ENCODE measurements around the gene WDR86. TPM values are rescaled to one million over a fixed set of nuclear protein-coding genes. Genes with fewer than 3 reads are reported as not detected.

Gene WDR86
- polyA plus RNA-seq, 6 donors from 2014 or later = 1.4 to 3.5 (median 1.9) TPM

DNA sequence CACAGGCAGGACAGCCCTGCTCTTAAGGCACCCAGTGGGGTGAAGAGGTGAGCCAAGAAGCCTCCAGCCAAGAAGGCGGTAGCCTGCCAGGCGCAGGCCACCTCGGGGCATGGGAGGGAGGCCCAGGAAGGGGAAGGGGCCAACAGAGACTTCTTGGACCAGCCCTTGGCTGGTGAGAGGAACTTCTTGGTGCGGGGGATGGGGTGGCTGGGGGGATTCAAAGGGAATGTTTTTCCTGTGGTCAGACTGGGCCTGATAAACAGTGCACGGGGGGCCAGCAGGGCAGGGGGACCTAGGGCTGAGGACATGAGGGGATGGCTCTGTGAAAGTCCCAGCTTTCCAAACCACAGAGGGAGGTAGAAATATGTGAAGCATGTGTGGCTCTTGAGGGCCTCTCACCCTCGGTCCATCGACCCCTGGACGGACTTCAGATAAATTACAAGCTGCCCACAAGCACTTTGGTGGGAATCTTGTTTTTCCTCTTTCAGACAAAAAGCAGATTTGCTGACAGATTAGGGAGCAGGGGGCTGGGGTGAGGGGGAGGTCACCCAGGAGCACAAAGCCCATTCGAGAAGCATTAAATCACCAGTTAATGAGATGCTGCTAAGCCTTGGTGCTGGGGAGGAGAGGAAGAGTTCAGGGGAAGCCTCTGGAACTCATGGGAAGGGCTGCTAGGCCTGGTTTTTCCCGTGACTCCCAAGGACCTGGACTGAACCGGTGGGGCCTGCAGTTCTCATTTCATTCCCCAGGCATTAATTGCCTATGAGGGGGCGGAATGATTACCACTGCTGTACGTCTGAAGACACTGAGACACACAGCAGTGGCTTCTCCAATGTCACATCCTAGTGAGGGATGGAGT, 18.8 kb upstream of the WDR86 start:
- H3K9me3 Mint-ChIP-seq = no peaks in the 10 kb centered on the region
- peaks cover 15 to 23% (median 15%) of the 10 kb centered on the region in 3 donors for H3K4me1 Mint-ChIP-seq
- H3K27me3 Mint-ChIP-seq = peaks cover 9 to 17% (median 16%) of the 10 kb centered on the region in 3 donors
- no peaks in the 10 kb centered on the region for H3K36me3 Mint-ChIP-seq
- peak overlapping the region in 3 of 6 donors; percentile 23 to 82 (median 34) for H3K27ac Mint-ChIP-seq
- ATAC-seq (ENCODE audit: low read depth in 2 of 2) (no peak), DNase-seq (no peak)
- no peak overlapping the region for H3K4me3 Mint-ChIP-seq

DNA sequence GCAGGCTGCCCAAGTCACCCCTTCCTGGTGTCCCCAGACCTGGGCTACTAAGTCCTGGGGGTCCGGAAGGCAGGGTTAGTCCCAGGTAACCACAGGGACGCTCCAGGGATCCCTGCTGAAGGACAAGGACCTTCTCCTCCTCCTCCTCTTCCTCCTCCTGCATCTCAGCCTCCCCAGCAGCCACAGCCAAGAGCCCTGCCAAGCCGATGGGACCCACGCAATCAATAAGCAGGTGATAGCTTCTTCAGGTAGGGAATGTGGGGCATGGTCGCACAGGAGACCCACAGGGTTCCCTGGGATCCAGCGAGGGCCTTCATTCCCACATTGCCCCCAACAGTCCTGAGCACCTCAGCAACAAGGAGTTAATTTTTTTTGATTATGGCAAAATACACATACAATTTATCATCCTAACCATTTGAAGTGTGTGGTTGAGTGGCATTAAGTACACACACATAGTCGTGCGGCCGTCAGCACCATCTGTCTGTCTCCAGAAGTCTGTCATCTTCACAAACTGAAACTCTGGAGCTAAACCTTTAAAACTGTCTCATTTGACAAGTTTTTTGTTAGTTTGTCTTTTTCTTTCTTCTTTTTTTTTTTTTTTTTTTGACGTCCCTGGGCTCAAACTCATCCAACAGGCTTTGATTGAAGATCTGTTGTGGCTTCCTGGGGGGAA, 18.0 kb upstream of the WDR86 start:
- no peak overlapping the region for H3K4me3 Mint-ChIP-seq
- DNase-seq = no peak
- ATAC-seq (ENCODE audit: low read depth in 2 of 2) = no peak
- peaks cover 13 to 22% (median 16%) of the 10 kb centered on the region in 3 donors for H3K27me3 Mint-ChIP-seq
- peak overlapping the region in 2 of 6 donors; percentile 39 to 56 for H3K27ac Mint-ChIP-seq
- peaks cover 9 to 18% (median 11%) of the 10 kb centered on the region in 3 donors for H3K4me1 Mint-ChIP-seq
- H3K9me3 Mint-ChIP-seq = peaks cover 0 to 2% (median 0%) of the 10 kb centered on the region in 7 donors
- H3K36me3 Mint-ChIP-seq = no peaks in the 10 kb centered on the region

- no peak for DNase-seq
- peaks cover 0 to 6% (median 2%) of the 10 kb centered on the region in 7 donors for H3K9me3 Mint-ChIP-seq
- H3K27ac Mint-ChIP-seq = no peak overlapping the region
- no peak overlapping the region for H3K4me3 Mint-ChIP-seq
- ATAC-seq (ENCODE audit: low read depth in 2 of 2) = no peak
- peaks cover 6 to 14% (median 9%) of the 10 kb centered on the region in 3 donors for H3K4me1 Mint-ChIP-seq
- H3K36me3 Mint-ChIP-seq = peaks cover 0 to 6% of the 10 kb centered on the region in 2 donors
- peaks cover 20 to 23% (median 21%) of the 10 kb centered on the region in 3 donors for H3K27me3 Mint-ChIP-seq
Measured at GRCh38 chr7:151426904-151427704, 17.3 kb upstream of the WDR86 start.

- H3K27ac Mint-ChIP-seq = no peak overlapping the region
- peaks cover 6 to 14% (median 9%) of the 10 kb centered on the region in 3 donors for H3K4me1 Mint-ChIP-seq
Measured at GRCh38 chr7:151426441-151426903, 16.6 kb upstream of the WDR86 start.

DNA sequence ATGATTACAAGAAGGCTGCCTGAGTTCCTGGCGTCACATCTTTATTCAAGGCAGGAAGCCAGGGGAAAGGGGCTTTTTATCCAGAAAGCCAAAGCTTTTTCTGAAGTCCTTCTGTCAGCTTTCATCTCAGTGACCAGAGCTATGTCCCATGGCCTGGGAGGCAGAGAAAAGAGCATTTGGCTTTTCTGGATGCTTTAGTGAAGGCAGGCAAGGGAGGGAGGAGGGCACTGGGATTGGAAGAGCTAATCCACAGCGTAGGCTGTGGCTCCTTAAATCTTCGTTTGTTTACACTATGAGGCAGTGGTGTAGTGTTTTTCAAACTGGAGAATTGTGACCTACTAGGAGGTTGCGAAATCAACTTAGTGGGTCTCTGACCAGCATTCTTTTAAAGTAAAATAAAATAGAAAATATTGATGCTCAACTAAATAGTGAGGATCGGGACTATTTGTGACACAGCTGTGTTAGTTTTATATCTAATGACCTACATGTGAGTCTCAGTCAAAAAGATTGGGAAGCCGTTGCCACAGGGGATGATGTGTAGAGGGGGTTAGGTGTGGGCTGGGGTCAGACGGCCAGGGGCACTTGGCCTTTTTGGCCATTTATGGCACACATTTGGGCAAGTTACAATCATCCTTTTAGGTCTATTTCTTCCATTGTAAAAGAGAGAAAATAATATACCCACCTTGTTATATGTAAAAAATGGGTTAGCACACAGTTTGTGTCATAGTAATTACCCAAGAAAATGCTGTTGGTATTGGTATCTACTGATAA, 16.0 kb upstream of the WDR86 start:
- Mint-ChIP-seq H3K36me3 (peaks cover 0 to 16% of the 10 kb centered on the region in 2 donors), H3K9me3 (peaks cover 6 to 13% (median 8%) of the 10 kb centered on the region in 7 donors), H3K27ac (no peak overlapping the region), H3K4me3 (no peak overlapping the region), H3K27me3 (peaks cover 29 to 33% (median 32%) of the 10 kb centered on the region in 3 donors), H3K4me1 (peaks cover 6 to 14% (median 9%) of the 10 kb centered on the region in 3 donors)
- DNase-seq (no peak), ATAC-seq (ENCODE audit: low read depth in 2 of 2) (no peak)

More at GRCh38 chr7:151426441-151426903, 16.6 kb upstream of the WDR86 start:
- peaks cover 26 to 29% (median 27%) of the 10 kb centered on the region in 3 donors for H3K27me3 Mint-ChIP-seq
- DNase-seq (no peak), ATAC-seq (ENCODE audit: low read depth in 2 of 2) (no peak)
- no peak overlapping the region for H3K4me3 Mint-ChIP-seq
- peaks cover 2 to 12% (median 8%) of the 10 kb centered on the region in 7 donors for H3K9me3 Mint-ChIP-seq
- H3K36me3 Mint-ChIP-seq = peaks cover 0 to 12% of the 10 kb centered on the region in 2 donors

DNA sequence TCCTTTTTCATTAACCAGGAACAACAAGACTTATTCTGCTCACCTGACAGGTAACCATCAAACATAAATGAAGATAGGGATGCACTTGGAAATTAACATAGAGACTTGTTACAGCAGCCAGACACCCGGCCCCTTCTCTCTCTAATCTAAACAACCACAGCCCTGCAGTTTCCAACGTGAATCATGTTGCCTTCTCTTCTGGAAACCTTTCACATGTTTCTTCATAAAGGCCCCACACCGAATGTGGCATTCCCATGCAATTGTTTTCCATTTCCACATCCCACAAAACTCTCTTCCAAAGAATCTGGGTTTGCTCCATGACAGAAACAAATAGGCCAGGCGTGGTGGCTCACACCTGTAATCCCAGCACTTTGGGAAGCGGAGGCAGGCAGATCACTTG, 15.0 kb upstream of the WDR86 start:
- H3K4me3 Mint-ChIP-seq = no peak overlapping the region
- peaks cover 0 to 23% of the 10 kb centered on the region in 2 donors for H3K36me3 Mint-ChIP-seq
- peaks cover 31 to 41% (median 40%) of the 10 kb centered on the region in 3 donors for H3K27me3 Mint-ChIP-seq
- H3K9me3 Mint-ChIP-seq = peaks cover 7 to 23% (median 14%) of the 10 kb centered on the region in 7 donors
- H3K4me1 Mint-ChIP-seq = peaks cover 3 to 8% (median 5%) of the 10 kb centered on the region in 3 donors
- DNase-seq (no peak), ATAC-seq (ENCODE audit: low read depth in 2 of 2) (no peak)
- H3K27ac Mint-ChIP-seq = peak overlapping the region in 1 of 6 donors; percentile 33

GRCh38 chr7:151423936-151424335, 14.1 kb upstream of the WDR86 start:
- H3K9me3 Mint-ChIP-seq = peaks cover 7 to 27% (median 15%) of the 10 kb centered on the region in 7 donors
- DNase-seq (no peak), ATAC-seq (ENCODE audit: low read depth in 2 of 2) (no peak)
- peaks cover 0 to 23% of the 10 kb centered on the region in 2 donors for H3K36me3 Mint-ChIP-seq
- no peak overlapping the region for H3K4me3 Mint-ChIP-seq
- H3K4me1 Mint-ChIP-seq = no peaks in the 10 kb centered on the region
- no peak overlapping the region for H3K27ac Mint-ChIP-seq
- H3K27me3 Mint-ChIP-seq = peaks cover 29 to 41% (median 40%) of the 10 kb centered on the region in 3 donors

- peaks cover 29 to 42% (median 38%) of the 10 kb centered on the region in 3 donors for H3K27me3 Mint-ChIP-seq
- H3K36me3 Mint-ChIP-seq = peaks cover 0 to 26% of the 10 kb centered on the region in 2 donors
- peaks cover 7 to 29% (median 18%) of the 10 kb centered on the region in 7 donors for H3K9me3 Mint-ChIP-seq
- H3K27ac Mint-ChIP-seq = no peak overlapping the region
- H3K4me3 Mint-ChIP-seq = no peak overlapping the region
- ATAC-seq (ENCODE audit: low read depth in 2 of 2) = no peak
- DNase-seq = no peak
- H3K4me1 Mint-ChIP-seq = no peaks in the 10 kb centered on the region
Measured at GRCh38 chr7:151423226-151423625, 13.4 kb upstream of the WDR86 start.

DNA sequence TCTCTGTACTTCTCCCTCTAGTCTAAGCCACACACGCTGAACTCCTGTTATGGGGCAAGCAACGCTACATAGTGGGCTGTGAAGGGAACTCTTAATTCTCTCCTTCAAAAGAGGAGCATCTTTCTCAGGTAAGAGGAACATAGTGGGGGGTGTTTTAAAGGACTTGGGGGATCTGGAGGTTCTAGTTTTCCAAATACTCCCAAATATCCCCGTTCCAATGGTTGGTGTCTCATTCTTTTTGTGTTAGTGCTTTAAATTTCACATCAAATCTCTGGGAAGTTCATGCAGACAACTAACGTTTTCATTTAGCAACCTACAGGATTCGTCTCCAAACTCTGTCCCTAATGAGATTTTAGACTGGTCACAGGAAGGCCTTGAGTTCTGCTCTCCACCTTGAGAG, 12.4 kb upstream of the WDR86 start:
- Mint-ChIP-seq H3K9me3 (peaks cover 7 to 39% (median 22%) of the 10 kb centered on the region in 7 donors), H3K4me3 (peak overlapping the region in 1 of 8 donors; percentile 25), H3K27me3 (peaks cover 29 to 43% (median 36%) of the 10 kb centered on the region in 3 donors), H3K36me3 (peaks cover 0 to 31% of the 10 kb centered on the region in 2 donors), H3K27ac (no peak overlapping the region), H3K4me1 (no peaks in the 10 kb centered on the region)
- no peak for DNase-seq
- no peak for ATAC-seq (ENCODE audit: low read depth in 2 of 2)

DNA sequence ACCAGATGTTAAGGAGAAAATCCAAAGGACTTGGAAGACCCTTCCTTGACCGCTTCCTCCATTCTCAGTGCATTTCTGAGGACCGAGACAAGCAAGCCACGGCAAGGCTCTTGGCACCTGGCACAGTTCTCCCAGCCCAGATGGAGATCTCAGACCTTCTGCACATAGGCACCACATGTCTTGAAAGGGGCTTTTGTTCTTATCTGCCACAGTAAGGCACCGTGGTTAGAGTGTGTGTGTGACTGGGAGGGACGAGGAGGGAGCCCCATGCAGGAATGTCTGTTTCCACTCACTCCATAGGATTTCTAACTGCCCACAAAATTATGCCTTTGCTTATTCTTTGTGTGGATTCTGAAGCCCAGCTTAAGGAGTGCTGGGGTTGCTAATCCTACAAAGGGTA, 10.3 kb upstream of the WDR86 start:
- Mint-ChIP-seq H3K4me3 (peak overlapping the region in 1 of 8 donors; percentile 30), H3K4me1 (no peaks in the 10 kb centered on the region), H3K27ac (no peak overlapping the region), H3K27me3 (peaks cover 35 to 55% (median 50%) of the 10 kb centered on the region in 3 donors), H3K9me3 (peaks cover 7 to 43% (median 22%) of the 10 kb centered on the region in 7 donors), H3K36me3 (peaks cover 0 to 31% of the 10 kb centered on the region in 2 donors)
- DNase-seq = no peak
- ATAC-seq (ENCODE audit: low read depth in 2 of 2) = no peak

DNA sequence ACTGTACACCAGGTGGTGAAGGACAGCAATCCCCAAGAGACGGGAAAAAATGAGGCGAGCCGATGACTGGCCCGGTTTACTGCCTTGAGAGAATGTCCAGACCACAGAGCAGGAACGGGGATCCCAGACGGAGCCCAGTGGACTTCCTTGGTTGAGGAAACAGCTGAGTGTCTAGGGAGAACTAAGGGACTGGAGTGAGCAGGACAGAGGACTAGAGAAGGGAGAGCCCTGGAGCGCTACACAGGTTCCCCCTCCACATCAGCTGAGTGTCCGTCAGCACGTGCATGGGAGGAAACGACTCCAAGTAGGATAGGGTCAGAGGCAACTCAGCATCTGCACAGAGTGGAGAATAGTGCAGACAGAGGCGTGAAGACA, 7.1 kb upstream of the WDR86 start:
- peaks cover 45 to 73% (median 69%) of the 10 kb centered on the region in 3 donors for H3K27me3 Mint-ChIP-seq
- H3K36me3 Mint-ChIP-seq = peaks cover 0 to 23% of the 10 kb centered on the region in 2 donors
- DNase-seq (no peak), ATAC-seq (ENCODE audit: low read depth in 2 of 2) (no peak)
- peaks cover 4 to 36% (median 22%) of the 10 kb centered on the region in 7 donors for H3K9me3 Mint-ChIP-seq
- peak overlapping the region in 1 of 8 donors; percentile 36 for H3K4me3 Mint-ChIP-seq
- no peak overlapping the region for H3K27ac Mint-ChIP-seq
- peaks cover 0 to under 1% (median 0%) of the 10 kb centered on the region in 3 donors for H3K4me1 Mint-ChIP-seq

Data from naive B cell (primary cell).